ENCODE results near the gene SF3A2. TPM values are rescaled to one million over a fixed set of nuclear protein-coding genes. Genes with fewer than 3 reads are reported as not detected.
A peak's percentile ranks its signal among the peaks of the same experiment; 100 is the strongest.

SF3A2 gene
- total and polyA plus RNA-seq, 10 of the 15 experiments (the other 5 are each of a cell fraction or from before 2014, with no cell fraction given) = 0.33 to 143 (median 30.6) TPM

GRCh38 chr19:2259336-2259735, 22.7 kb downstream of the SF3A2 start:
- in situ Hi-C loops (cut with MboI) = no loop called here
- FAIRE-seq (no peak), ATAC-seq (no peak), DNase-seq (ENCODE audit: low read depth, low spot score) (no peak)
- Histone ChIP-seq H2AFZ (ENCODE audit: control insufficient read depth, low read depth, low read length) (no peak overlapping the region), H3K9me3 (replicated peaks; ENCODE audit: control insufficient read depth, insufficient read depth, low read length) (no peaks in the 10 kb centered on the region), H3K79me2 (ENCODE audit: control insufficient read depth, insufficient read depth, low read length) (no peaks in the 10 kb centered on the region), H3K9ac (ENCODE audit: control insufficient read depth, insufficient read depth, low read length) (no peak overlapping the region), H3K36me3 (ENCODE audit: control insufficient read depth in 2 of 2, insufficient read depth in 2 of 2, low read length in 1 of 2) (no peaks in the 10 kb centered on the region), H4K20me1 (ENCODE audit: control insufficient read depth, insufficient read depth) (no peaks in the 10 kb centered on the region), H3K4me1 (ENCODE audit: control insufficient read depth, insufficient read depth, low read length) (peaks cover 19% of the 10 kb centered on the region), H3K27ac (ENCODE audit: control insufficient read depth, insufficient read depth) (no peak overlapping the region), H3K27me3 (replicated peaks in 1 of 2; ENCODE audit: control insufficient read depth in 2 of 2, insufficient read depth in 2 of 2, low read length in 1 of 2) (no peaks in the 10 kb centered on the region; a peak in 1 of 4 replicates), H3K4me3 (no peak overlapping the region), H3K4me2 (ENCODE audit: control insufficient read depth, insufficient read depth) (no peak overlapping the region)
- TF ChIP-seq IKZF2 (IDR thresholded peaks at IDR 0.05) = no peak
- peak; percentile 58; the same call in 1 of the 2 replicates for TF ChIP-seq HSF1 (IDR thresholded peaks at IDR 0.05; ENCODE audit: low read depth, low read length)
- CTCF ChIA-PET = interaction anchor here (0.6 to 6.7 kb wide), 5 partner anchors 15 to 104 kb away, joined by 5 to 130 read pairs (median 17); no protein-coding TSS in a partner anchor
- POLR2A ChIA-PET = interaction anchor here (0.6 to 4.7 kb wide), 7 partner anchors 12 to 177 kb away, joined by 3 to 54 read pairs (median 8); no protein-coding TSS in a partner anchor
- BruUV-seq (replicated peaks) = no TSS peak
- intact Hi-C loops (cut with micrococcal nuclease; ENCODE audit: unreplicated experiment) = no loop called here
- 82% methylated on average over 4 of the region's 5 CpGs for WGBS (ENCODE audit: insufficient coverage, insufficient replicate concordance, low lambda C conversion rate, missing lambda C conversion rate)
- RAD21 ChIA-PET (ENCODE audit: unreplicated experiment) = interaction anchor here (0.6 to 5.4 kb wide), 5 partner anchors 13 to 133 kb away, joined by 3 to 72 read pairs (median 4); partner anchors contain the start of gene SF3A2
- SMC1A ChIA-PET (ENCODE audit: uncharacterized antibody, unreplicated experiment) = interaction anchor here (1.3 to 3.5 kb wide), 4 partner anchors 11 to 88 kb away, joined by 3 to 39 read pairs (median 8); no protein-coding TSS in a partner anchor

GRCh38 chr19:2260341-2260805, 23.7 kb downstream of the SF3A2 start:
- ATAC-seq = peak; percentile 64
- H3K4me3 ChIP-seq = no peak overlapping the region
- POLR2A ChIA-PET = interaction anchor here (0.5 to 4.7 kb wide), 8 partner anchors 11 to 174 kb away, joined by 3 to 54 read pairs (median 4); partner anchors contain the start of genes PLEKHJ1 and TIMM13
- SMC1A ChIA-PET (ENCODE audit: uncharacterized antibody, unreplicated experiment) = interaction anchor here (0.7 to 5.4 kb wide), 7 partner anchors 21 to 352 kb away, joined by 3 to 46 read pairs (median 3); partner anchors contain the start of gene PLEKHJ1
- no peaks in the 10 kb centered on the region; a peak in 1 of 4 replicates for H3K27me3 ChIP-seq (replicated peaks in 1 of 2; ENCODE audit: control insufficient read depth in 2 of 2, insufficient read depth in 2 of 2, low read length in 1 of 2)
- H3K36me3 ChIP-seq (ENCODE audit: control insufficient read depth in 2 of 2, insufficient read depth in 2 of 2, low read length in 1 of 2) = no peaks in the 10 kb centered on the region
- H3K4me1 ChIP-seq (ENCODE audit: control insufficient read depth, insufficient read depth, low read length) = peaks cover 19% of the 10 kb centered on the region
- BruUV-seq (replicated peaks) = no TSS peak
- H2AFZ ChIP-seq (ENCODE audit: control insufficient read depth, low read depth, low read length) = no peak overlapping the region
- H3K79me2 ChIP-seq (ENCODE audit: control insufficient read depth, insufficient read depth, low read length) = no peaks in the 10 kb centered on the region
- no peak overlapping the region for H3K9ac ChIP-seq (ENCODE audit: control insufficient read depth, insufficient read depth, low read length)
- H3K27ac ChIP-seq (ENCODE audit: control insufficient read depth, insufficient read depth) = no peak overlapping the region
- WGBS (ENCODE audit: insufficient coverage, insufficient replicate concordance, low lambda C conversion rate, missing lambda C conversion rate) = 26% methylated on average over 11 of the region's 11 CpGs
- RAD21 ChIA-PET (ENCODE audit: unreplicated experiment) = interaction anchor here (0.8 to 5.4 kb wide), 7 partner anchors 11 to 108 kb away, joined by 3 to 72 read pairs (median 3); partner anchors contain the start of gene SF3A2
- intact Hi-C loops (cut with micrococcal nuclease; ENCODE audit: unreplicated experiment) (loop anchor here (10.0 kb wide), 1 partner anchor 166 kb away; the partner anchor contains the start of genes IZUMO4 and MOB3A), in situ Hi-C loops (cut with MboI) (no loop called here)
- DNase-seq (ENCODE audit: low read depth, low spot score) = no peak
- no peak for FAIRE-seq
- H3K4me2 ChIP-seq (ENCODE audit: control insufficient read depth, insufficient read depth) = peak overlapping the region; percentile 38; the same call in 1 of the 2 replicates
- H3K9me3 ChIP-seq (replicated peaks; ENCODE audit: control insufficient read depth, insufficient read depth, low read length) = no peaks in the 10 kb centered on the region
- CTCF ChIA-PET = interaction anchor here (0.9 to 6.7 kb wide), 6 partner anchors 14 to 105 kb away, joined by 4 to 130 read pairs (median 12); partner anchors contain the start of gene PLEKHJ1
- H4K20me1 ChIP-seq (ENCODE audit: control insufficient read depth, insufficient read depth) = no peaks in the 10 kb centered on the region
- TF ChIP-seq, protein P1, sequence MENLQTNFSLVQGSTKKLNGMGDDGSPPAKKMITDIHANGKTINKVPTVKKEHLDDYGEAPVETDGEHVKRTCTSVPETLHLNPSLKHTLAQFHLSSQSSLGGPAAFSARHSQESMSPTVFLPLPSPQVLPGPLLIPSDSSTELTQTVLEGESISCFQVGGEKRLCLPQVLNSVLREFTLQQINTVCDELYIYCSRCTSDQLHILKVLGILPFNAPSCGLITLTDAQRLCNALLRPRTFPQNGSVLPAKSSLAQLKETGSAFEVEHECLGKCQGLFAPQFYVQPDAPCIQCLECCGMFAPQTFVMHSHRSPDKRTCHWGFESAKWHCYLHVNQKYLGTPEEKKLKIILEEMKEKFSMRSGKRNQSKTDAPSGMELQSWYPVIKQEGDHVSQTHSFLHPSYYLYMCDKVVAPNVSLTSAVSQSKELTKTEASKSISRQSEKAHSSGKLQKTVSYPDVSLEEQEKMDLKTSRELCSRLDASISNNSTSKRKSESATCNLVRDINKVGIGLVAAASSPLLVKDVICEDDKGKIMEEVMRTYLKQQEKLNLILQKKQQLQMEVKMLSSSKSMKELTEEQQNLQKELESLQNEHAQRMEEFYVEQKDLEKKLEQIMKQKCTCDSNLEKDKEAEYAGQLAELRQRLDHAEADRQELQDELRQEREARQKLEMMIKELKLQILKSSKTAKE (IDR thresholded peaks at IDR 0.05; ENCODE audit: low read depth, poor library complexity, severe bottlenecking) = peak; percentile 68
- TF ChIP-seq CBFB (IDR thresholded peaks at IDR 0.05; ENCODE audit: low read depth) = peak; percentile 63; the same call in 1 of the 2 replicates
- TF ChIP-seq SUZ12 (IDR thresholded peaks at IDR 0.05; ENCODE audit: unreplicated experiment) = no peak
- TF ChIP-seq, protein P2, sequence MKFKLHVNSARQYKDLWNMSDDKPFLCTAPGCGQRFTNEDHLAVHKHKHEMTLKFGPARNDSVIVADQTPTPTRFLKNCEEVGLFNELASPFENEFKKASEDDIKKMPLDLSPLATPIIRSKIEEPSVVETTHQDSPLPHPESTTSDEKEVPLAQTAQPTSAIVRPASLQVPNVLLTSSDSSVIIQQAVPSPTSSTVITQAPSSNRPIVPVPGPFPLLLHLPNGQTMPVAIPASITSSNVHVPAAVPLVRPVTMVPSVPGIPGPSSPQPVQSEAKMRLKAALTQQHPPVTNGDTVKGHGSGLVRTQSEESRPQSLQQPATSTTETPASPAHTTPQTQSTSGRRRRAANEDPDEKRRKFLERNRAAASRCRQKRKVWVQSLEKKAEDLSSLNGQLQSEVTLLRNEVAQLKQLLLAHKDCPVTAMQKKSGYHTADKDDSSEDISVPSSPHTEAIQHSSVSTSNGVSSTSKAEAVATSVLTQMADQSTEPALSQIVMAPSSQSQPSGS (IDR thresholded peaks at IDR 0.05; ENCODE audit: low read length) = peak; percentile 85
- no peak for TF ChIP-seq ZNF217 (IDR thresholded peaks at IDR 0.05)
- TF ChIP-seq GATAD2B (conservative IDR thresholded peaks at IDR 0.05; ENCODE audit: low read depth) = peak; percentile 34; the same call in 1 of the 2 replicates
